Right lobe of liver (tissue), 6 donors: Measurements from ENCODE around the gene VILL. TPM values are rescaled to one million over a fixed set of nuclear protein-coding genes. Genes with fewer than 3 reads are reported as not detected.

ENCODE experiments used
- ATAC-seq, 4 donors: fragments of 200-7000 bp; cut with Tn5 transposase; one replicate each; pipeline ENCODE4 v1.9.1; 2020; ENCODE audit warnings: mild to moderate bottlenecking in 4 of 4, moderate library complexity in 4 of 4
- DNase-seq, 3 donors: peaks; one replicate each; pipeline ENCODE4 v3.0.0-alpha.2; 2020
- H3K27ac ChIP-seq, 3 donors: fragments of 200-600 bp; one replicate each; pipeline ENCODE4 v1.8.0; 2022
- H3K27me3 ChIP-seq, 2 donors: fragments of 200-600 bp; one replicate each; pipeline ENCODE4 v1.8.0; 2022
- H3K36me3 ChIP-seq, 4 donors: fragments of 200-600 bp; sonication (generic) in 1 of 4; one replicate each; pipeline versions ENCODE4 v1.5.1 to v1.8.0; 2017 to 2022; ENCODE audit warnings: control low read depth in 1 of 4
- H3K4me1 ChIP-seq, 4 donors: fragments of 200-600 bp; sonication (generic) in 1 of 4; one replicate each; pipeline versions ENCODE4 v1.5.1 to v1.8.0; 2017 to 2022; ENCODE audit warnings: control low read depth in 1 of 4
- H3K4me3 ChIP-seq, 3 donors: fragments of 200-600 bp; one replicate each; pipeline ENCODE4 v1.8.0; 2022
- H3K9me3 ChIP-seq, 4 donors: fragments of 200-600 bp; sonication (generic) in 1 of 4; one replicate each; pipeline versions ENCODE4 v1.5.1 to v1.8.0; 2017 to 2022; ENCODE audit warnings: control low read depth in 1 of 4
- POLR2A ChIP-seq: fragments of 450-650 bp; IDR thresholded peaks from one replicate; pipeline ENCODE4 v1.6.1; 2017; ENCODE audit warnings: antibody characterized with exemption, mild to moderate bottlenecking
- WGBS: methylation state at CpG from one replicate; pipeline ENCODE4 v1.1.6; 2018; ENCODE audit warnings: low coverage, low lambda C conversion rate; ENCODE audit not compliant: insufficient coverage; ENCODE audit errors: missing lambda C conversion rate; 5-methylcytosine and 5-hydroxymethylcytosine counted together
- intact Hi-C, 2 donors: fragments of 100-400 bp; cut with DNase I; formaldehyde crosslinking; loops; one replicate each; pipeline versions ENCODE4 v1.11.2 to v1.14.1; 2022
- total RNA-seq, 6 experiments: library from RNA; depleted of rRNA in 2 of 6; stranded (reverse); fragments of >200 nt in 2 of 6; fragmentation: NEBNext Ultra II Directional in 3 of 6; extraction: Animal tissue kit (Norgen Biotek cat#: 25700) in 3 of 6; gene quantifications; one replicate each; pipeline versions ENCODE4 v1.1.0 to v1.2.4, GENCODE V29; 2016 to 2023
- TF ChIP-seq, protein P1 (sequence below), 4 donors: fragments of 200-600 bp in 3 of 4; fragments of 450-650 bp in 1 of 4; IDR thresholded peaks; one replicate each; pipeline versions ENCODE4 v1.5.1 to v1.8.0; 2016 to 2022; ENCODE audit warnings: antibody characterized with exemption in 4 of 4, mild to moderate bottlenecking in 2 of 4
- donor health status: DM: no; HTN: yes; CAD: no.
- donor health status: DM: no; HTN: no; CAD: no.
- donor health status: DM: no; HTN: no; CAD: no.
- donor health status: DM: no; HTN: yes; CAD: no.
- donor health status: DM: no; HTN: yes; CAD: no.

The VILL gene
- total RNA-seq, 6 experiments from 2014 or later, result 0.25 to 1.5 (median 0.97) TPM

DNA sequence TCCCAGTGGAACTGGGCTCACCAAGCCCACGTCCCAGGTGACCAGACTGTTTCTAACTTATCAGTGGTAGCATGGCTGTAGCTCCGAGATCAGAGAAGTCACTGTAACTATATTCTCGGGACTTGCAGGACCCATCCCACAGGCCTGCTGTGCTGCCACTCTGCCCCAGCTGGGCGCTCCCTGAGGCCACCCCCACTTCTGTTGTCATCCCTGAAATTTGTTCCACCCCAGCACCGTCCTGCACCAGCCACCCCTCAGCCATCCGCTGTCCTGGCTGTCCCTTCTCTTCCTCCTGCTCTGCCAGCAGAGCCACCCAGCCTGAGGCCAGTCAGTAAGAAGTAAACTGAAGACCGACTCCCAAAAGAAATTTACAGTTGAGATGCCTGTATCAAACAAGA, 33.0 kb upstream of the VILL start:
- H3K27me3 ChIP-seq, result no peaks in the 10 kb centered on the region
- peak in 3 of 4 donors; percentile 5 to 26 (median 8) for ATAC-seq
- H3K36me3 ChIP-seq, result peaks cover 0 to 3% (median 0%) of the 10 kb centered on the region in 4 donors
- H3K4me1 ChIP-seq, result peaks cover 0 to 22% (median 5%) of the 10 kb centered on the region in 4 donors
- H3K27ac ChIP-seq, result peak overlapping the region in 1 of 3 donors; percentile 41
- no peaks in the 10 kb centered on the region for H3K9me3 ChIP-seq
- H3K4me3 ChIP-seq, result no peak overlapping the region
- intact Hi-C loops, result no loop called here
- TF ChIP-seq POLR2A, result no peak
- TF ChIP-seq, protein P1, sequence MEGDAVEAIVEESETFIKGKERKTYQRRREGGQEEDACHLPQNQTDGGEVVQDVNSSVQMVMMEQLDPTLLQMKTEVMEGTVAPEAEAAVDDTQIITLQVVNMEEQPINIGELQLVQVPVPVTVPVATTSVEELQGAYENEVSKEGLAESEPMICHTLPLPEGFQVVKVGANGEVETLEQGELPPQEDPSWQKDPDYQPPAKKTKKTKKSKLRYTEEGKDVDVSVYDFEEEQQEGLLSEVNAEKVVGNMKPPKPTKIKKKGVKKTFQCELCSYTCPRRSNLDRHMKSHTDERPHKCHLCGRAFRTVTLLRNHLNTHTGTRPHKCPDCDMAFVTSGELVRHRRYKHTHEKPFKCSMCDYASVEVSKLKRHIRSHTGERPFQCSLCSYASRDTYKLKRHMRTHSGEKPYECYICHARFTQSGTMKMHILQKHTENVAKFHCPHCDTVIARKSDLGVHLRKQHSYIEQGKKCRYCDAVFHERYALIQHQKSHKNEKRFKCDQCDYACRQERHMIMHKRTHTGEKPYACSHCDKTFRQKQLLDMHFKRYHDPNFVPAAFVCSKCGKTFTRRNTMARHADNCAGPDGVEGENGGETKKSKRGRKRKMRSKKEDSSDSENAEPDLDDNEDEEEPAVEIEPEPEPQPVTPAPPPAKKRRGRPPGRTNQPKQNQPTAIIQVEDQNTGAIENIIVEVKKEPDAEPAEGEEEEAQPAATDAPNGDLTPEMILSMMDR (IDR thresholded peaks at IDR 0.05), result no peak
- 64% methylated on average over 6 of the region's 7 CpGs for WGBS
- DNase-seq, result peak in 1 of 3 donors; percentile 42

DNA sequence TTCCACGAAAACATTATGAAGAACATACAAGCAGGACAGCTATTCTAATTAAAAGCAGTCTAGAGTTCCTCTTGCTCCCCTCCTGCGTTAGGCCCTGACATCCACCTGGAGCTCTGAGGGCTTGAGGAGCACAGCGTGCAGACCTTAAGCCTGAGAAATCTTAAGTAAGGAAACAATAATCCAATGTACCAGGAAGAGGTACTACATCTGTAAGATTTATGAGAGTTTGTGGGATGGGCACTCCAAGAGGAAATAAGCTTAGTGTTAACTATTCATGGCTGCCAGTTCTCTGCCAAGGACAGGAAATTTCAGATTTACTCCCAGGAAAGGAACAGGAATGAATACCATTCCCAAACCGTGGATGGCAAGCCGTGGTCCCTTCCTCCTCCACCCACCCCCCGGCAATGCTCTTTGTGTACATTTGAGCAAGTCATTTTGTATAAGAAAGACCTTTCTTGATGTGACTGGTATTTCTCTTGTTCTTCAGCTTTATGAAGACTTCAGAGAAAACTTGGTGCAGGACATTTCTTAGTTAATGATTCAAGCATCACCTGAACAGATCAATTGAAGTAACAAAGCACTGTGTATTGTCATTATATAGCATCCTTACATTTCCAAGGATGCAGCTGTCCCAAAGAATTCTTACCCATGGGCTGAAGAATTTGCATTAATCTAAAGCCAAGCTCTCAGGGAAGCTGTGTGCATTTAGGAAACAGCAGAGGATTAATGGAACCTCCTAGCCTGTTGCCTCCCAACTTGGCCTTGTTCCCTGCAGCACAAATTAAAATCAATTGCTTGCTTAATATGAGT, 28.8 kb upstream of the VILL start:
- TF ChIP-seq POLR2A, result no peak
- TF ChIP-seq, protein P1 (IDR thresholded peaks at IDR 0.05), result no peak
- H3K4me3 ChIP-seq, result peak overlapping the region in 2 of 3 donors; percentile 11 to 31

DNA sequence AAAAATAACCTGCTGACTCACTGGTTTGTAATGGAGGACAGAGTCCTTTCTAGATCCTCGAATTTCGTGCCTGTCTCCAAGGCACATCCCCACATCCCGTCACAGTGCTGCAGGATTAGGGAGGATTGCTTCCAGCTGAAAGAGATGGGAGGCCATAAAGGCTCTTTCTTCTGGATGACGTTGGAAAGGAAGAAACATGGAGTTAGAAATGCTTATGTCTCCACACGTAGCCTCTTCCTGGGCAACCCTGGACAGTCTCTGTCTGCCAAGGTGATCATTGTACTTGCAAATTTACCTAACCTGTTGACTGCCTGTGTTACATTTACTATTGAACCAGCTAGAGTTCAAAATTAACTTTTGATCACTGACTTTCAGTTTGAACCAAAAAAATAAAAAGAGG, 27.6 kb upstream of the VILL start:
- H3K36me3 ChIP-seq, result no peaks in the 10 kb centered on the region
- H3K9me3 ChIP-seq, result no peaks in the 10 kb centered on the region
- peak overlapping the region in 2 of 3 donors; percentile 11 to 31 for H3K4me3 ChIP-seq
- 11% methylated on average over 5 of the region's 5 CpGs for WGBS
- ATAC-seq, result peak; percentile 66 to 84 (median 72)
- H3K4me1 ChIP-seq, result peaks cover 0 to 60% (median 24%) of the 10 kb centered on the region in 4 donors
- TF ChIP-seq, protein P1 (IDR thresholded peaks at IDR 0.05), result no peak
- no peak for TF ChIP-seq POLR2A
- peak in 1 of 3 donors; percentile 65 for DNase-seq
- peak overlapping the region; percentile 61 to 91 (median 88) for H3K27ac ChIP-seq
- no peaks in the 10 kb centered on the region for H3K27me3 ChIP-seq
- intact Hi-C loops, result no loop called here

More for the DNA sequence above, 28.8 kb upstream of the VILL start:
- H3K27me3 ChIP-seq, result no peaks in the 10 kb centered on the region
- 41% methylated on average over 5 of the region's 6 CpGs for WGBS
- H3K4me1 ChIP-seq, result peaks cover 0 to 54% (median 19%) of the 10 kb centered on the region in 4 donors
- DNase-seq, result peak in 1 of 3 donors; percentile 50
- H3K27ac ChIP-seq, result peak overlapping the region; percentile 61 to 91 (median 88)
- H3K36me3 ChIP-seq, result no peaks in the 10 kb centered on the region
- ATAC-seq, result peak in 2 of 4 donors; percentile 12 to 15
- intact Hi-C loops, result no loop called here
- no peaks in the 10 kb centered on the region for H3K9me3 ChIP-seq

DNA sequence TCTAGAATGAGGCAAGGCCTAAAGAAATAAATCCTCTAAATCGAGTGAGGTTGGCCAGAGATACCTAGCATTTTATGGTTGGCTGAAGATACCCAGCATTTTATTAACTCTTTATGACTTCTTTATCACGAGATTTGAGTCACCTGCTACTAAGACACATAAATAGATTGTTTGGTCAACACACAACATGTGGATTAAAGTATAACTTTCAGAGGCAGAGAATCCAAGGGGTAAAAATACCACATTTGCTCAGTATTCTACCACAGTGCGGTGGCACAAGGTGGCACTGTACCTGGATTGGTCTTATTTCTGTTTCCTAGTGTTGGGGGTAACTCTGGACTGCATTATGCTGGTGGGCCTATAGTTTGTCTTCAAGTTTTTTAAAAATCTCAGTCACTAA, 27.0 kb upstream of the VILL start:
- peak; percentile 65 to 76 (median 74) for ATAC-seq
- whole genome bisulfite sequencing, result 27% methylated on average over 3 of the region's 3 CpGs
- no peaks in the 10 kb centered on the region for H3K9me3 ChIP-seq
- no peaks in the 10 kb centered on the region for H3K27me3 ChIP-seq
- intact Hi-C loops, result no loop called here
- H3K4me1 ChIP-seq, result peaks cover 0 to 57% (median 24%) of the 10 kb centered on the region in 4 donors
- DNase-seq, result peak in 1 of 3 donors; percentile 42
- H3K4me3 ChIP-seq, result no peak overlapping the region
- H3K27ac ChIP-seq, result peak overlapping the region; percentile 61 to 91 (median 88)
- TF ChIP-seq, protein P1 (IDR thresholded peaks at IDR 0.05), result peak in 1 of 4 donors; percentile 21
- no peak for TF ChIP-seq POLR2A
- H3K36me3 ChIP-seq, result no peaks in the 10 kb centered on the region
